ENCODE measurements around the gene PLEKHM3.

Gene PLEKHM3

GRCh38 chr2:207849443-207849842, 175.9 kb downstream of the PLEKHM3 start:
- no peak for DNase-seq

- DNase-seq = no peak
Observed at GRCh38 chr2:207848545-207848928, 176.8 kb downstream of the PLEKHM3 start.

GRCh38 chr2:207847807-207848544, 177.4 kb downstream of the PLEKHM3 start:
- peak; percentile 62 for DNase-seq

GRCh38 chr2:207847098-207847806, 178.1 kb downstream of the PLEKHM3 start:
- DNase-seq = no peak

GRCh38 chr2:207845202-207845864, 180.0 kb downstream of the PLEKHM3 start:
- DNase-seq = no peak

GRCh38 chr2:207844648-207845047, 180.7 kb downstream of the PLEKHM3 start:
- no peak for DNase-seq

DNA sequence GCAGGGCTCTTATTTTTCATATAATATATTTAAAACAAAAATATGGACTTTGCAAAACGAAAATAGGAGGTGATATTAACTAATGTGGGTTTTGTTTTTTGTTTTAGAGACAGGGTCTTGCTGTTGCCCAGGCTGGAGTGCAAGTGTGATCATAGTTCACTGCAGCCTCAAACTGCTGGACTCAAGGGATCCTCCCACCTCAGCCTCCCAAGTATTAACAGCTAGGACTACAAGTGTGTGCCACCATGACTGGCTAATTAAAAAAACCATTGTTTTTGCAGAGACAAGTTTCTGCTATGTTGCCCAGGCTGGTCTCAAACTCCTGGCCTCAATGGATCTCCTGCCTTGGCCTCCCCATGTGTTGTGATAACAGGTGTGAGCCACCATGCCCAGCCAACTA, 185.2 kb downstream of the PLEKHM3 start:
- no peak for DNase-seq

GRCh38 chr2:207839575-207839974, 185.8 kb downstream of the PLEKHM3 start:
- DNase-seq = no peak

DNA sequence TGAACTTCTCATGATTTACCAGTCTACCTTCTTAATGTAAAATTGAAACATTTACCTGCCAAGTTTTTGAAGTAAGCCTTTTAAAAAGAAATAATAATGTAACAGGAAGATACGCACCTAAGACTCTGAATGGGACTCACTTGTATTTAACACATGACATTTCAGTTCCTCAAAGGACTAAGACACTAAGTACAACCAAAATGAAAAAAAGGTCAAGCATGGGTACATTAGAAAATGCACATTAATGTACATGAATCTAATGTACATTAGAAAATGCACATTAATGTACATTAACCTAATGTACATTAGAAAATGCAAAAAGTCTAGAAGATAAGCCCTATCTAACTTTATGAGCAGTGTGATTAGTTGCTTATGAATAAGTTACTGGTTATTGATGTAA, 186.3 kb downstream of the PLEKHM3 start:
- no peak for DNase-seq

- DNase-seq = no peak
Observed at GRCh38 chr2:207836521-207837133, 188.7 kb downstream of the PLEKHM3 start.

- DNase-seq = no peak
Observed at GRCh38 chr2:207835805-207836204, 189.5 kb downstream of the PLEKHM3 start.

- no peak for DNase-seq
Observed at GRCh38 chr2:207833251-207833751, 192.0 kb downstream of the PLEKHM3 start.

GRCh38 chr2:207831584-207832248, 193.6 kb downstream of the PLEKHM3 start:
- no peak for DNase-seq

- no peak for DNase-seq
Observed at GRCh38 chr2:207830778-207831438, 194.4 kb downstream of the PLEKHM3 start.

DNA sequence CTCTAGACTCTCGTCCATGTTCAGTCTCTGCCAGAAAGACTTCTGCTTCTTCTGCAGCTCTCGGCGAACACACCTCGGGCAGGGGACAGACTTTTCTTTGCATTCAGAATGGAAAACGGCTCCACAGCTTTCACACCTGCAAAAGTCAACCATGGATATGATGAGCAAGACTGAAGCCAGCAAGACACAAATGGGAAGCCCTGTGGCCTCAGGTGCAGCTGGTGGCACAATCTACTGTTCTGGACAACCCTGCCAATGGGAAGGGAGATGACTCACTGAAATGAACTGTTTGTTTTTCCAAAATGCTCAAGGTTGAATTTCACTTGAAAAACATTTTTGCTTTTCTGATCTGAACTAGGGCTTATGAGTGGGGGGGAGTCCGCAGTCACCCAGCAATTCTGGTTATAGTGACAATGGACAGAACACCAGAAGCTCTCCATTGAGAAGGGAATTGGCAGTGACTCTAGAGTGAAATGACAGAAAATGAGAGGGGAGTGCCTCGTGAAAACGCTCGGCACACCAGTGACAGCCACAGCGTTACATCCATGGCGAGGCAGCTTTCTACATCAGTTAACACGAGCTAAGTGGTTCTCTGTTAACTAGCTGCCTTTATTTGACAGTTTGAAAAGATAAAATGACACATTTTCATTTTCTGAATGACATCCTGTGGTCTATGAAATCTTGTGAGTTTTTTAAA, 196.8 kb downstream of the PLEKHM3 start:
- DNase-seq = no peak

GRCh38 chr2:207825978-207826377, 199.3 kb downstream of the PLEKHM3 start:
- DNase-seq = peak; percentile 13

- no peak for DNase-seq
Observed at GRCh38 chr2:207825045-207825954, 200.0 kb downstream of the PLEKHM3 start.

DNA sequence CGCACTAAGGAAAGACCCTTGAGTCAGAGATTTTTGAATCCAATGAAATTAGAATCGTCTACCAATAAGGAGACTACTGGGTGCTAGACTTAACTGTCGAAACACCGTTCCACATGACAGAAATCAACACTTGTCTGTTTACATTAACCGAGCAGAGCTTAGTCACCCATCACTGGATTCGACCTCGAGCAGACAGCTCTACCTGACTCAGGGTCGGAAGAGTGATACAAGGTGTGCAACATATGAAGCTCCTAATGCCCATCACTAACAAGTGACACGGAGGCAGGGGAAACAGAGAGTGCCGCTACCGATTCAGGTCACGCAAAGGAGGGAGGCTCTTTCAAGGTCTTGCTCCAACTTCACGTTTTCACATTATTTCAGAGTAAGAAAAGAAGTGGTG, 201.5 kb downstream of the PLEKHM3 start:
- no peak for DNase-seq

GRCh38 chr2:207819839-207820784, 205.2 kb downstream of the PLEKHM3 start:
- DNase-seq = no peak
